ENCODE results near the gene ZDBF2. TPM values are rescaled to one million over a fixed set of nuclear protein-coding genes. Genes with fewer than 3 reads are reported as not detected.
"Not testable (repeated sequence)": the region's sequence is repeated elsewhere in the genome, so short reads cannot be mapped to it uniquely, and the experiment has no call there.

The ZDBF2 gene
- total RNA-seq, 1 experiment from 2014 or later = 0.75 TPM

- no peak for DNase-seq (ENCODE audit: low spot score)
- ChIA-PET CTCF (no interaction called here), POLR2A (ENCODE audit: low non-redundant PET) (no interaction called here)
- no peaks in the 10 kb centered on the region for H3K9me3 ChIP-seq (ENCODE audit: low read depth, low read length, poor library complexity, severe bottlenecking)
- no peak overlapping the region for H3K27ac ChIP-seq (ENCODE audit: low read depth, low read length, poor library complexity, severe bottlenecking)
- H3K4me3 ChIP-seq (ENCODE audit: low read depth, low read length, poor library complexity, severe bottlenecking) = no peak overlapping the region
- intact Hi-C loops (cut with micrococcal nuclease; ENCODE audit: unreplicated experiment) = no loop called here
- BruUV-seq (replicated peaks) = no TSS peak
- no peaks in the 10 kb centered on the region for H3K36me3 ChIP-seq (ENCODE audit: insufficient read depth, low read length, poor library complexity, severe bottlenecking)
- TF ChIP-seq EZH2 (IDR thresholded peaks at IDR 0.05; ENCODE audit: borderline replicate concordance, low read depth, low read length, poor library complexity, severe bottlenecking) (no peak), CTCF (conservative IDR thresholded peaks at IDR 0.05; ENCODE audit: low read depth, low read length) (no peak)
- no peaks in the 10 kb centered on the region for H3K4me1 ChIP-seq (ENCODE audit: insufficient read depth, low read length, poor library complexity, severe bottlenecking)
- H3K27me3 ChIP-seq (replicated peaks; ENCODE audit: insufficient read depth, low read depth, low read length, poor library complexity) = peaks cover 83% of the 10 kb centered on the region
Measured at GRCh38 chr2:206256706-206257205, 17.7 kb upstream of the ZDBF2 start.

- intact Hi-C loops (cut with micrococcal nuclease; ENCODE audit: unreplicated experiment) = no loop called here
- Histone ChIP-seq H3K36me3 (ENCODE audit: insufficient read depth, low read length, poor library complexity, severe bottlenecking) (no peaks in the 10 kb centered on the region), H3K4me3 (ENCODE audit: low read depth, low read length, poor library complexity, severe bottlenecking) (no peak overlapping the region), H3K27me3 (replicated peaks; ENCODE audit: insufficient read depth, low read depth, low read length, poor library complexity) (peaks cover 84% of the 10 kb centered on the region), H3K4me1 (ENCODE audit: insufficient read depth, low read length, poor library complexity, severe bottlenecking) (no peaks in the 10 kb centered on the region), H3K9me3 (ENCODE audit: low read depth, low read length, poor library complexity, severe bottlenecking) (no peaks in the 10 kb centered on the region), H3K27ac (ENCODE audit: low read depth, low read length, poor library complexity, severe bottlenecking) (no peak overlapping the region)
- CTCF ChIA-PET = no interaction called here
- DNase-seq (ENCODE audit: low spot score) = no peak
- BruUV-seq (replicated peaks) = no TSS peak
- POLR2A ChIA-PET (ENCODE audit: low non-redundant PET) = no interaction called here
- TF ChIP-seq EZH2 (IDR thresholded peaks at IDR 0.05; ENCODE audit: borderline replicate concordance, low read depth, low read length, poor library complexity, severe bottlenecking) (no peak), CTCF (conservative IDR thresholded peaks at IDR 0.05; ENCODE audit: low read depth, low read length) (no peak)
Measured at GRCh38 chr2:206257350-206257749, 17.1 kb upstream of the ZDBF2 start.

GRCh38 chr2:206257861-206258260, 16.6 kb upstream of the ZDBF2 start:
- ChIA-PET POLR2A (ENCODE audit: low non-redundant PET) (no interaction called here), CTCF (no interaction called here)
- BruUV-seq (replicated peaks) = no TSS peak

GRCh38 chr2:206258615-206259014, 15.8 kb upstream of the ZDBF2 start:
- DNase-seq (ENCODE audit: low spot score); intact Hi-C loops (cut with micrococcal nuclease; ENCODE audit: unreplicated experiment); POLR2A ChIA-PET (ENCODE audit: low non-redundant PET): not testable (repeated sequence)

More at GRCh38 chr2:206257861-206258260, 16.6 kb upstream of the ZDBF2 start:
- no peak for TF ChIP-seq CTCF (conservative IDR thresholded peaks at IDR 0.05; ENCODE audit: low read depth, low read length)
- TF ChIP-seq EZH2 (IDR thresholded peaks at IDR 0.05; ENCODE audit: borderline replicate concordance, low read depth, low read length, poor library complexity, severe bottlenecking) = no peak
- Histone ChIP-seq H3K4me1 (ENCODE audit: insufficient read depth, low read length, poor library complexity, severe bottlenecking) (no peaks in the 10 kb centered on the region), H3K27me3 (replicated peaks; ENCODE audit: insufficient read depth, low read depth, low read length, poor library complexity) (peaks cover 84% of the 10 kb centered on the region), H3K27ac (ENCODE audit: low read depth, low read length, poor library complexity, severe bottlenecking) (no peak overlapping the region), H3K9me3 (ENCODE audit: low read depth, low read length, poor library complexity, severe bottlenecking) (no peaks in the 10 kb centered on the region), H3K4me3 (ENCODE audit: low read depth, low read length, poor library complexity, severe bottlenecking) (no peak overlapping the region), H3K36me3 (ENCODE audit: insufficient read depth, low read length, poor library complexity, severe bottlenecking) (no peaks in the 10 kb centered on the region)
- intact Hi-C loops (cut with micrococcal nuclease; ENCODE audit: unreplicated experiment) = no loop called here
- DNase-seq (ENCODE audit: low spot score) = no peak

More at GRCh38 chr2:206258615-206259014, 15.8 kb upstream of the ZDBF2 start:
- H3K36me3 ChIP-seq (ENCODE audit: insufficient read depth, low read length, poor library complexity, severe bottlenecking); H3K4me3 ChIP-seq (ENCODE audit: low read depth, low read length, poor library complexity, severe bottlenecking); BruUV-seq (replicated peaks); H3K9me3 ChIP-seq (ENCODE audit: low read depth, low read length, poor library complexity, severe bottlenecking); CTCF ChIA-PET; H3K27ac ChIP-seq (ENCODE audit: low read depth, low read length, poor library complexity, severe bottlenecking); H3K4me1 ChIP-seq (ENCODE audit: insufficient read depth, low read length, poor library complexity, severe bottlenecking): not testable (repeated sequence)
- peaks cover 84% of the 10 kb centered on the region for H3K27me3 ChIP-seq (replicated peaks; ENCODE audit: insufficient read depth, low read depth, low read length, poor library complexity)

All from A673 (cell line).